PC-3 (cell line): ENCODE data around the gene THRB.

ENCODE experiments used
- CTCF ChIP-seq: fragments of 300-600 bp; sonication (generic); conservative IDR thresholded peaks from 2 replicates; pipeline ENCODE4 v1.5.1; 2017; ENCODE audit warnings: antibody characterized with exemption, low read depth, mild to moderate bottlenecking, low read length
- EZH2phosphoT487 ChIP-seq: fragments of 300-600 bp; sonication (generic); IDR thresholded peaks from 2 replicates; pipeline ENCODE4 v1.6.1; 2018; ENCODE audit warnings: mild to moderate bottlenecking, antibody characterized with exemption, low read length, borderline replicate concordance

GRCh38 chr3:24396338-24396737 lies 98.3 kb downstream of the THRB start:
- TF ChIP-seq CTCF (no peak), EZH2phosphoT487 (no peak)
